Measurements from ENCODE around the gene SET.

SET gene

GRCh38 chr9:128669786-128670185, 19.2 kb upstream of the SET start:
- H3K9ac ChIP-seq (ENCODE audit: low read length): no peak overlapping the region
- H3K27ac ChIP-seq (ENCODE audit: low read length): no peak overlapping the region
- H3K4me3 ChIP-seq (ENCODE audit: low read length): no peak overlapping the region
- no peaks in the 10 kb centered on the region for H3K9me3 ChIP-seq (ENCODE audit: insufficient read depth, low read length)
- no peaks in the 10 kb centered on the region for H3K36me3 ChIP-seq (replicated peaks; ENCODE audit: low read depth, low read length)
- TF ChIP-seq EZH2phosphoT487 (IDR thresholded peaks at IDR 0.05; ENCODE audit: low read depth): no peak
- TF ChIP-seq CTCF (IDR thresholded peaks at IDR 0.05; ENCODE audit: low read depth, low read length): no peak
- no peaks in the 10 kb centered on the region for H3K4me1 ChIP-seq (ENCODE audit: low read length)
- no peaks in the 10 kb centered on the region for H4K20me1 ChIP-seq (ENCODE audit: insufficient read depth, low read length)
- H2AFZ ChIP-seq (ENCODE audit: low read depth, low read length): no peak overlapping the region
- H3K79me2 ChIP-seq (ENCODE audit: low read length): no peaks in the 10 kb centered on the region
- no peaks in the 10 kb centered on the region for H3K27me3 ChIP-seq (ENCODE audit: low read depth, low read length)
- H3K4me2 ChIP-seq (ENCODE audit: low read length): no peak overlapping the region

GRCh38 chr9:128675382-128675781, 13.6 kb upstream of the SET start:
- Histone ChIP-seq H3K36me3 (replicated peaks; ENCODE audit: low read depth, low read length) (no peaks in the 10 kb centered on the region), H2AFZ (ENCODE audit: low read depth, low read length) (no peak overlapping the region), H3K9me3 (ENCODE audit: insufficient read depth, low read length) (no peaks in the 10 kb centered on the region), H3K79me2 (ENCODE audit: low read length) (no peaks in the 10 kb centered on the region), H3K4me1 (ENCODE audit: low read length) (no peaks in the 10 kb centered on the region), H3K27ac (ENCODE audit: low read length) (no peak overlapping the region), H3K4me2 (ENCODE audit: low read length) (no peak overlapping the region), H3K4me3 (ENCODE audit: low read length) (no peak overlapping the region), H4K20me1 (ENCODE audit: insufficient read depth, low read length) (no peaks in the 10 kb centered on the region), H3K9ac (ENCODE audit: low read length) (no peak overlapping the region), H3K27me3 (ENCODE audit: low read depth, low read length) (no peaks in the 10 kb centered on the region)
- TF ChIP-seq EZH2phosphoT487 (IDR thresholded peaks at IDR 0.05; ENCODE audit: low read depth) (no peak), CTCF (IDR thresholded peaks at IDR 0.05; ENCODE audit: low read depth, low read length) (no peak)

- H3K4me1 ChIP-seq (ENCODE audit: low read length): peaks cover 12% of the 10 kb centered on the region
- no peaks in the 10 kb centered on the region for H3K27me3 ChIP-seq (ENCODE audit: low read depth, low read length)
- H3K9ac ChIP-seq (ENCODE audit: low read length): no peak overlapping the region
- H3K79me2 ChIP-seq (ENCODE audit: low read length): peaks cover 13% of the 10 kb centered on the region
- H3K27ac ChIP-seq (ENCODE audit: low read length): no peak overlapping the region
- no peak overlapping the region for H3K4me2 ChIP-seq (ENCODE audit: low read length)
- TF ChIP-seq CTCF (IDR thresholded peaks at IDR 0.05; ENCODE audit: low read depth, low read length): no peak
- TF ChIP-seq EZH2phosphoT487 (IDR thresholded peaks at IDR 0.05; ENCODE audit: low read depth): no peak
- H3K36me3 ChIP-seq (replicated peaks; ENCODE audit: low read depth, low read length): peaks cover 7% of the 10 kb centered on the region
- H4K20me1 ChIP-seq (ENCODE audit: insufficient read depth, low read length): no peaks in the 10 kb centered on the region
- no peaks in the 10 kb centered on the region for H3K9me3 ChIP-seq (ENCODE audit: insufficient read depth, low read length)
- no peak overlapping the region for H2AFZ ChIP-seq (ENCODE audit: low read depth, low read length)
- no peak overlapping the region for H3K4me3 ChIP-seq (ENCODE audit: low read length)
These were observed 11.2 kb upstream of the SET start for GRCh38 chr9:128677794-128678193.

- H2AFZ ChIP-seq (ENCODE audit: low read depth, low read length): no peak overlapping the region
- H3K4me3 ChIP-seq (ENCODE audit: low read length): peak overlapping the region; percentile 91
- H3K27ac ChIP-seq (ENCODE audit: low read length): peak overlapping the region; percentile 89
- H3K36me3 ChIP-seq (replicated peaks; ENCODE audit: low read depth, low read length): peaks cover 13% of the 10 kb centered on the region
- H3K9me3 ChIP-seq (ENCODE audit: insufficient read depth, low read length): no peaks in the 10 kb centered on the region
- no peaks in the 10 kb centered on the region for H3K27me3 ChIP-seq (ENCODE audit: low read depth, low read length)
- H3K4me2 ChIP-seq (ENCODE audit: low read length): peak overlapping the region; percentile 91
- TF ChIP-seq EZH2phosphoT487 (IDR thresholded peaks at IDR 0.05; ENCODE audit: low read depth) (no peak), CTCF (IDR thresholded peaks at IDR 0.05; ENCODE audit: low read depth, low read length) (no peak)
- H4K20me1 ChIP-seq (ENCODE audit: insufficient read depth, low read length): no peaks in the 10 kb centered on the region
- peak overlapping the region; percentile 100 for H3K9ac ChIP-seq (ENCODE audit: low read length)
- H3K4me1 ChIP-seq (ENCODE audit: low read length): peaks cover 51% of the 10 kb centered on the region
- peaks cover 70% of the 10 kb centered on the region for H3K79me2 ChIP-seq (ENCODE audit: low read length)
These were observed 5.5 kb upstream of the SET start for GRCh38 chr9:128683340-128684064.

Data from OCI-LY3 (cell line).